Caco-2 (cell line): Measurements from ENCODE around the gene TAS2R30. TPM values are rescaled to one million over a fixed set of nuclear protein-coding genes. Genes with fewer than 3 reads are reported as not detected.

ENCODE experiments used
- BruUV-seq: library from RNA; stranded (reverse); fragments of 400-500 nt; replicated peaks from 2 replicates; lab custom pipeline; 2021; lab: Mats Ljungman, UMichigan
- CTCF ChIA-PET: fragments of 300-600 bp; sonication (Branson Sonifier 250); formaldehyde crosslinking; loops from one replicate; lab custom pipeline; 2022; ENCODE audit warnings: antibody characterized with exemption; lab: Charles Lee
- POLR2A ChIA-PET: fragments of 300-600 bp; sonication (Branson Sonifier 250); formaldehyde crosslinking; loops from one replicate; lab custom pipeline; 2022; ENCODE audit warnings: antibody characterized with exemption; lab: Charles Lee
- DNase-seq, 2 experiments: peaks; one replicate each; pipeline versions ENCODE4 v3.0.0 to v3.0.0-alpha.2; 2020 to 2022
- H3K27me3 ChIP-seq: replicated peaks from 2 replicates; pipeline ENCODE4 v1.6.0; 2011; ENCODE audit warnings: low read length; ENCODE audit not compliant: control insufficient read depth, insufficient read depth
- H3K36me3 ChIP-seq: 2 replicates; pipeline ENCODE4 v1.5.1; 2011; ENCODE audit warnings: low read length; ENCODE audit not compliant: control insufficient read depth, insufficient read depth
- H3K4me1 ChIP-seq: fragments of 250-450 bp; sonication (Bioruptor Pico); 2 replicates; pipeline ENCODE4 v1.5.1; 2020; ENCODE audit warnings: mild to moderate bottlenecking
- H3K4me3 ChIP-seq: 2 replicates; pipeline ENCODE4 v1.5.1; 2011; ENCODE audit warnings: low read depth, mild to moderate bottlenecking, control low read depth, low read length
- H3K9me3 ChIP-seq: fragments of 250-450 bp; sonication (Bioruptor Pico); 2 replicates; pipeline ENCODE4 v1.5.1; 2020; ENCODE audit warnings: mild to moderate bottlenecking, moderate library complexity
- H3K27ac Mint-ChIP-seq: one replicate; pipeline ENCODE4 v1.8.0; 2022; ENCODE audit warnings: mixed read lengths; ENCODE audit not compliant: unreplicated experiment
- H3K27me3 Mint-ChIP-seq: one replicate; pipeline ENCODE4 v1.8.0; 2022; ENCODE audit warnings: mixed read lengths; ENCODE audit not compliant: insufficient read depth, unreplicated experiment
- H3K36me3 Mint-ChIP-seq: one replicate; pipeline ENCODE4 v1.8.0; 2022; ENCODE audit warnings: mild to moderate bottlenecking, mixed read lengths; ENCODE audit not compliant: insufficient read depth, unreplicated experiment
- H3K4me1 Mint-ChIP-seq: one replicate; pipeline ENCODE4 v1.8.0; 2022; ENCODE audit warnings: low read depth, mixed read lengths; ENCODE audit not compliant: unreplicated experiment
- H3K4me3 Mint-ChIP-seq: one replicate; pipeline ENCODE4 v1.8.0; 2022; ENCODE audit warnings: mild to moderate bottlenecking, moderate library complexity, mixed read lengths; ENCODE audit not compliant: unreplicated experiment
- H3K9me3 Mint-ChIP-seq: one replicate; pipeline ENCODE4 v1.8.0; 2022; ENCODE audit warnings: mixed read lengths; ENCODE audit not compliant: unreplicated experiment
- CTCF ChIP-seq, 2 experiments: fragments of 200-600 bp in 1 of 2; IDR thresholded peaks; 1 replicate in 1 of 2; 2 replicates in 1 of 2; pipeline versions ENCODE4 v1.5.1 to v1.8.0; 2011 to 2022; ENCODE audit warnings: antibody characterized with exemption in 1 of 2, control low read depth in 1 of 2, inconsistent platforms in 1 of 2, low read depth in 1 of 2, low read length in 1 of 2, mild to moderate bottlenecking in 1 of 2, moderate library complexity in 1 of 2; ENCODE audit not compliant: insufficient read depth in 1 of 2, severe bottlenecking in 1 of 2, unreplicated experiment in 1 of 2
- intact Hi-C: fragments of 100-400 bp; cut with micrococcal nuclease; formaldehyde crosslinking; loops from one replicate; pipeline ENCODE4 v1.10.0; 2022; ENCODE audit not compliant: unreplicated experiment
- total RNA-seq: library from RNA; stranded (reverse); gene quantifications from 2 replicates; pipeline ENCODE4 v1.2.3, GENCODE V29; 2022

The TAS2R30 gene
- total RNA-seq, 1 experiment from 2014 or later: 3.8 TPM

GRCh38 chr12:11171145-11171968 lies 36.9 kb upstream of the TAS2R30 start, which contains the start of gene SMIM10L1:
Gene SMIM10L1 (plus strand): TSS chr12:11171194. CDS start chr12:11171357, 163 bp downstream.
- Histone ChIP-seq H3K4me3 (peak within 1 kb of the TSS; percentile 98), H3K36me3 (no peaks in the 10 kb centered on the region; the same call in none of the 2 replicates), H3K4me1 (peaks cover 8% of the 10 kb centered on the region; the same call in 1 of the 2 replicates), H3K27me3 (no peaks in the 10 kb centered on the region), H3K9me3 (no peaks in the 10 kb centered on the region)
- BruUV-seq: no TSS peak
- peak in 1 of 2 experiments; percentile 8 for TF ChIP-seq CTCF (IDR thresholded peaks at IDR 0.05; ENCODE audit: insufficient read depth in 1 of 2, low read depth in 1 of 2, low read length in 1 of 2, severe bottlenecking in 1 of 2, unreplicated experiment in 1 of 2)
- DNase-seq: peak; percentile 96 to 97
- POLR2A ChIA-PET: interaction anchor here (0.5 to 2.1 kb wide), 14 partner anchors 9 to 1095 kb away, joined by 3 to 8 read pairs (median 3); partner anchors contain the start of gene YBX3
- CTCF ChIA-PET: interaction anchor here (0.6 to 1.3 kb wide), 8 partner anchors 28 to 421 kb away, joined by 3 to 10 read pairs (median 3); partner anchors contain the start of gene TAS2R20
- H3K4me3 Mint-ChIP-seq: peak within 1 kb of the TSS; percentile 99
- no peaks in the 10 kb centered on the region for H3K27me3 Mint-ChIP-seq
- H3K36me3 Mint-ChIP-seq: peaks cover 52% of the 10 kb centered on the region
- intact Hi-C loops: loop anchor here (1.0 to 10.0 kb wide), 3 partner anchors 154 to 304 kb away; no protein-coding TSS in a partner anchor
- H3K27ac Mint-ChIP-seq: peak within 1 kb of the TSS; percentile 100
- peaks cover 28% of the 10 kb centered on the region for H3K4me1 Mint-ChIP-seq
- H3K9me3 Mint-ChIP-seq: no peaks in the 10 kb centered on the region

GRCh38 chr12:11170810-11171144 lies 36.3 kb upstream of the TAS2R30 start:
- BruUV-seq: no TSS peak
- H3K9me3 ChIP-seq: no peaks in the 10 kb centered on the region
- Mint-ChIP-seq H3K4me3 (peak overlapping the region; percentile 99), H3K27ac (peak overlapping the region; percentile 100), H3K36me3 (peaks cover 52% of the 10 kb centered on the region), H3K27me3 (no peaks in the 10 kb centered on the region), H3K4me1 (peaks cover 28% of the 10 kb centered on the region), H3K9me3 (no peaks in the 10 kb centered on the region)
- H3K4me1 ChIP-seq: peaks cover 8% of the 10 kb centered on the region; the same call in 1 of the 2 replicates
- no peak for DNase-seq
- ChIA-PET POLR2A (interaction anchor here (0.5 to 2.1 kb wide), 10 partner anchors 8 to 1096 kb away, joined by 3 to 8 read pairs (median 4); partner anchors contain the start of gene YBX3), CTCF (interaction anchor here (0.6 to 1.3 kb wide), 4 partner anchors 29 to 421 kb away, joined by 3 to 10 read pairs (median 4); no protein-coding TSS in a partner anchor)
- no peak for TF ChIP-seq CTCF (IDR thresholded peaks at IDR 0.05; ENCODE audit: insufficient read depth in 1 of 2, low read depth in 1 of 2, low read length in 1 of 2, severe bottlenecking in 1 of 2, unreplicated experiment in 1 of 2)
- intact Hi-C loops: loop anchor here (1.0 to 10.0 kb wide), 3 partner anchors 153 to 303 kb away; no protein-coding TSS in a partner anchor
- H3K4me3 ChIP-seq: peak overlapping the region; percentile 98
- peaks cover under 1% of the 10 kb centered on the region for H3K36me3 ChIP-seq
- no peaks in the 10 kb centered on the region for H3K27me3 ChIP-seq

- POLR2A ChIA-PET: no interaction called here
- Mint-ChIP-seq H3K27ac (no peak overlapping the region), H3K36me3 (peaks cover 48% of the 10 kb centered on the region), H3K4me1 (peaks cover 19% of the 10 kb centered on the region), H3K9me3 (no peaks in the 10 kb centered on the region), H3K27me3 (no peaks in the 10 kb centered on the region), H3K4me3 (no peak overlapping the region)
- H3K27me3 ChIP-seq: no peaks in the 10 kb centered on the region
- BruUV-seq: no TSS peak
- H3K36me3 ChIP-seq: peaks cover 3% of the 10 kb centered on the region
- intact Hi-C loops: no loop called here
- no peaks in the 10 kb centered on the region for H3K9me3 ChIP-seq
- no peak overlapping the region for H3K4me3 ChIP-seq
- TF ChIP-seq CTCF (IDR thresholded peaks at IDR 0.05; ENCODE audit: insufficient read depth in 1 of 2, low read depth in 1 of 2, low read length in 1 of 2, severe bottlenecking in 1 of 2, unreplicated experiment in 1 of 2): no peak
- DNase-seq: no peak
- 0 out of 2 replicates have a peak, but pooled peaks cover 8% of the 10 kb centered on the region for H3K4me1 ChIP-seq
- CTCF ChIA-PET: no interaction called here
Observed at GRCh38 chr12:11166300-11166699, 31.9 kb upstream of the TAS2R30 start.
